H1 (cell line): ENCODE results near the gene PDLIM3. TPM values are rescaled to one million over a fixed set of nuclear protein-coding genes. Genes with fewer than 3 reads are reported as not detected.

Source experiments
- CTCF ChIA-PET: fragments of 300-600 bp; sonication (Branson Sonifier 250); formaldehyde crosslinking; loops from one replicate; lab custom pipeline; 2021; ENCODE audit not compliant: partially characterized antibody; lab: Charles Lee
- POLR2A ChIA-PET: fragments of 300-600 bp; sonication (Branson Sonifier 250); formaldehyde crosslinking; loops from one replicate; lab custom pipeline; 2021; ENCODE audit warnings: inconsistent platforms; ENCODE audit not compliant: partially characterized antibody; lab: Charles Lee
- DNase-seq, 2 experiments: peaks; one replicate each; pipeline versions ENCODE4 v3.0.0 to v3.0.0-alpha.2; 2010 to 2022; ENCODE audit warnings: low spot score in 2 of 2, low read depth in 1 of 2, mixed read lengths in 1 of 2
- FAIRE-seq: peaks from 2 replicates; lab custom pipeline; 2011; peaks lifted over from hg19 to GRCh38; lab: Jason Lieb, UNC
- H2AFZ ChIP-seq: 2 replicates; pipeline ENCODE4 v1.8.1; 2012; ENCODE audit warnings: low read length, inconsistent platforms
- H2AK5ac ChIP-seq: 2 replicates; pipeline ENCODE4 v1.6.1; 2013; ENCODE audit warnings: low read depth, low read length
- H2BK120ac ChIP-seq: replicated peaks from 2 replicates; pipeline ENCODE3; 2013; ENCODE audit warnings: low read depth, low read length, inconsistent platforms
- H2BK12ac ChIP-seq: 2 replicates; pipeline ENCODE4 v1.6.1; 2013; ENCODE audit warnings: low read depth, low read length
- H2BK15ac ChIP-seq: 2 replicates; pipeline ENCODE4 v1.6.1; 2013; ENCODE audit warnings: low read length
- H2BK20ac ChIP-seq: 2 replicates; pipeline ENCODE4 v1.6.1; 2013; ENCODE audit warnings: low read length
- H2BK5ac ChIP-seq: 2 replicates; pipeline ENCODE4 v1.6.1; 2013; ENCODE audit warnings: low read depth, low read length
- H3K14ac ChIP-seq: 2 replicates; pipeline ENCODE4 v1.6.1; 2013; ENCODE audit warnings: inconsistent platforms; ENCODE audit not compliant: insufficient read length
- H3K18ac ChIP-seq: 2 replicates; pipeline ENCODE4 v1.6.1; 2013; ENCODE audit warnings: low read length; ENCODE audit errors: extremely low read depth
- H3K23ac ChIP-seq: 2 replicates; pipeline ENCODE4 v1.6.1; 2013; ENCODE audit warnings: inconsistent platforms; ENCODE audit not compliant: insufficient read length
- H3K23me2 ChIP-seq: 2 replicates; pipeline ENCODE4 v1.6.1; 2013; ENCODE audit warnings: low read depth, low read length
- H3K27ac ChIP-seq: 2 replicates; pipeline ENCODE4 v1.6.1; 2011; ENCODE audit warnings: low read depth, low read length, inconsistent platforms
- H3K27me3 ChIP-seq, 4 experiments: replicated peaks in 1 of 4; 1 replicate in 1 of 4; 2 replicates in 3 of 4; pipeline versions ENCODE4 v1.6.1 to v1.8.1; 2011 to 2013; ENCODE audit warnings: low read length in 3 of 4, mild to moderate bottlenecking in 3 of 4, inconsistent platforms in 2 of 4, mixed read lengths in 2 of 4, moderate library complexity in 1 of 4; ENCODE audit not compliant: control insufficient read depth in 3 of 4, insufficient read depth in 3 of 4; ENCODE audit errors: extremely low read depth in 1 of 4
- H3K36me3 ChIP-seq, 4 experiments: 2 replicates each; pipeline versions ENCODE4 v1.6.1 to v1.8.1; 2011 to 2013; ENCODE audit warnings: mild to moderate bottlenecking in 4 of 4, low read length in 3 of 4, moderate library complexity in 2 of 4, control low read depth in 1 of 4, inconsistent platforms in 1 of 4; ENCODE audit not compliant: insufficient read depth in 4 of 4, control insufficient read depth in 2 of 4
- H3K4ac ChIP-seq: replicated peaks from 2 replicates; pipeline ENCODE3; 2013; ENCODE audit warnings: low read length, low read depth, mixed read lengths, inconsistent platforms; ENCODE audit not compliant: insufficient read length
- H3K4me1 ChIP-seq, 4 experiments: replicated peaks in 1 of 4; 1 replicate in 1 of 4; 2 replicates in 3 of 4; pipeline versions ENCODE4 v1.6.1 to v1.8.1; 2011 to 2013; ENCODE audit warnings: low read length in 3 of 4, inconsistent platforms in 2 of 4, mixed read lengths in 1 of 4; ENCODE audit not compliant: insufficient read depth in 4 of 4, control insufficient read depth in 3 of 4
- H3K4me2 ChIP-seq, 2 experiments: 2 replicates each; pipeline versions ENCODE4 v1.6.1 to v1.8.1; 2011 to 2013; ENCODE audit warnings: low read depth in 2 of 2, low read length in 2 of 2, control low read depth in 1 of 2, inconsistent platforms in 1 of 2, mild to moderate bottlenecking in 1 of 2; ENCODE audit not compliant: insufficient read depth in 1 of 2
- H3K4me3 ChIP-seq, 4 experiments: fragments of 200-600, 300-600 bp in 1 of 4; sonication (generic), shearing (Covaris generic), sonication (Bioruptor Twin) in 1 of 4; 2 replicates each; pipeline versions ENCODE4 v1.5.1 to v1.8.1; 2011 to 2016; ENCODE audit warnings: low read length in 4 of 4, low read depth in 3 of 4, control low read depth in 2 of 4, inconsistent platforms in 2 of 4, mild to moderate bottlenecking in 2 of 4, mixed read lengths in 1 of 4, moderate library complexity in 1 of 4; ENCODE audit not compliant: insufficient read depth in 2 of 4; ENCODE audit errors: extremely low read depth in 1 of 4
- H3K56ac ChIP-seq: replicated peaks from 2 replicates; pipeline ENCODE3; 2013; ENCODE audit warnings: low read depth, mild to moderate bottlenecking, mixed read lengths, low read length, inconsistent platforms; ENCODE audit not compliant: insufficient read length
- H3K79me1 ChIP-seq: 2 replicates; pipeline ENCODE4 v1.6.1; 2013; ENCODE audit warnings: low read depth, low read length, control low read depth
- H3K79me2 ChIP-seq, 2 experiments: 2 replicates each; pipeline versions ENCODE4 v1.6.1 to v1.8.1; 2012 to 2013; ENCODE audit warnings: low read length in 2 of 2, mild to moderate bottlenecking in 2 of 2, inconsistent platforms in 1 of 2; ENCODE audit not compliant: insufficient read depth in 2 of 2, control insufficient read depth in 1 of 2
- H3K9ac ChIP-seq, 4 experiments: replicated peaks in 1 of 4; 1 replicate in 1 of 4; 2 replicates in 3 of 4; pipeline versions ENCODE4 v1.6.1 to v1.8.1; 2011 to 2013; ENCODE audit warnings: low read depth in 3 of 4, low read length in 3 of 4, control low read depth in 2 of 4, mild to moderate bottlenecking in 2 of 4, moderate library complexity in 2 of 4, inconsistent platforms in 1 of 4; ENCODE audit errors: extremely low read depth in 1 of 4
- H3K9me3 ChIP-seq, 2 experiments: 2 replicates each; pipeline versions ENCODE4 v1.6.1 to v1.8.1; 2012 to 2013; ENCODE audit warnings: mild to moderate bottlenecking in 2 of 2, moderate library complexity in 2 of 2, control low read depth in 1 of 2, inconsistent platforms in 1 of 2, low read depth in 1 of 2, low read length in 1 of 2, mixed read lengths in 1 of 2; ENCODE audit not compliant: insufficient read depth in 2 of 2
- H4K20me1 ChIP-seq, 2 experiments: replicated peaks in 1 of 2; 2 replicates each; pipeline versions ENCODE3 to v1.8.1; 2011 to 2013; ENCODE audit warnings: inconsistent platforms in 2 of 2, low read length in 2 of 2, mild to moderate bottlenecking in 1 of 2; ENCODE audit not compliant: insufficient read depth in 2 of 2, control insufficient read depth in 1 of 2
- H4K5ac ChIP-seq: 2 replicates; pipeline ENCODE4 v1.6.1; 2013; ENCODE audit warnings: low read length, low read depth, mixed read lengths, inconsistent platforms; ENCODE audit not compliant: insufficient read length
- H4K8ac ChIP-seq: 2 replicates; pipeline ENCODE4 v1.8.0; 2013; ENCODE audit warnings: mild to moderate bottlenecking, moderate library complexity, low read length, inconsistent platforms; ENCODE audit not compliant: insufficient read depth; ENCODE audit errors: extremely low read depth
- H4K91ac ChIP-seq: replicated peaks from 2 replicates; pipeline ENCODE3; 2013; ENCODE audit warnings: low read length, mixed read lengths, inconsistent platforms; ENCODE audit not compliant: insufficient read length
- BRCA1 ChIP-seq: IDR thresholded peaks from 2 replicates; pipeline ENCODE4 v1.6.1; 2012; ENCODE audit warnings: low read depth, low read length, improper control_type of control experiment
- CBX5 ChIP-seq: fragments of 300-800, 300-1000 bp; sonication (generic); IDR thresholded peaks from 2 replicates; pipeline ENCODE4 v1.7.1; 2016; ENCODE audit warnings: antibody characterized with exemption, low read length, low read depth
- CBX8 ChIP-seq: fragments of 300-800, 300-1000 bp; sonication (generic); IDR thresholded peaks from 2 replicates; pipeline ENCODE4 v1.7.1; 2016; ENCODE audit warnings: low read depth, low read length, borderline replicate concordance
- E2F6 ChIP-seq: IDR thresholded peaks from 2 replicates; pipeline ENCODE4 v1.6.1; 2012; ENCODE audit warnings: inconsistent platforms
- GABPA ChIP-seq: IDR thresholded peaks from 2 replicates; pipeline ENCODE4 v1.6.1; 2011; ENCODE audit warnings: mild to moderate bottlenecking, low read length, moderate library complexity, borderline replicate concordance; ENCODE audit not compliant: insufficient read depth
- JUN ChIP-seq: IDR thresholded peaks from 2 replicates; pipeline ENCODE4 v1.6.1; 2011; ENCODE audit warnings: low read depth, mild to moderate bottlenecking, improper control_type of control experiment, low read length
- MAX ChIP-seq: IDR thresholded peaks from 2 replicates; pipeline ENCODE4 v1.6.1; 2012; ENCODE audit warnings: inconsistent platforms
- RNF2 ChIP-seq: fragments of 200-900, 300-1000 bp; sonication (generic); IDR thresholded peaks from 2 replicates; pipeline ENCODE4 v1.7.1; 2016; ENCODE audit warnings: borderline replicate concordance, low read depth, mild to moderate bottlenecking, antibody characterized with exemption, low read length; ENCODE audit not compliant: poor library complexity, severe bottlenecking; ENCODE audit errors: missing control alignments
- SP1 ChIP-seq: IDR thresholded peaks from 2 replicates; pipeline ENCODE4 v1.6.1; 2011; ENCODE audit warnings: low read depth, low read length
- ZNF274 ChIP-seq: IDR thresholded peaks from 2 replicates; pipeline ENCODE4 v1.7.0; 2012; ENCODE audit warnings: low read length, borderline replicate concordance; ENCODE audit errors: extremely low read depth
- WGBS, 2 experiments: shearing (Covaris generic) in 1 of 2; methylation state at CpG; one replicate each; pipeline versions ENCODE4 v1.1.6 to v1.1.7; 2013 to 2015; ENCODE audit warnings: low lambda C conversion rate in 2 of 2, mixed read lengths in 2 of 2, inconsistent platforms in 1 of 2, low coverage in 1 of 2, missing lambda C conversion rate in 1 of 2; ENCODE audit not compliant: insufficient replicate concordance in 2 of 2, insufficient coverage in 1 of 2, insufficient read length in 1 of 2; ENCODE audit errors: extremely low coverage in 1 of 2, missing lambda C conversion rate in 1 of 2; 5-methylcytosine and 5-hydroxymethylcytosine counted together
- polyA plus RNA-seq, 7 experiments: library from polyadenylated mRNA; depleted of rRNA in 3 of 7; stranded (reverse) in 5 of 7; unstranded in 2 of 7; fragments of >200 nt in 5 of 7; fragments of 200-250 nt in 2 of 7; gene quantifications; 1 replicate in 5 of 7; 2 replicates in 1 of 7; 4 replicates in 1 of 7; pipeline versions ENCODE4 v1.2.1 to v1.2.3, GENCODE V29; 2011 to 2013; ENCODE audit warnings: missing spikeins in 2 of 7, mixed read lengths in 2 of 7
- total RNA-seq: library from RNA; stranded (reverse); fragmentation: NEBNext Ultra II Directional; extraction: Animal tissue kit (Norgen Biotek cat#: 25700); gene quantifications from 2 replicates; pipeline ENCODE4 v1.2.1, GENCODE V29; 2021
- TF ChIP-seq, protein P1 (sequence below): IDR thresholded peaks from 2 replicates; pipeline ENCODE4 v1.6.1; 2012; ENCODE audit warnings: low read length, inconsistent platforms

The PDLIM3 gene
- total and polyA plus RNA-seq, 2 of the 8 experiments (the other 6 are each of a cell fraction or from before 2014, with no cell fraction given): 7.6 to 8.1 TPM

DNA sequence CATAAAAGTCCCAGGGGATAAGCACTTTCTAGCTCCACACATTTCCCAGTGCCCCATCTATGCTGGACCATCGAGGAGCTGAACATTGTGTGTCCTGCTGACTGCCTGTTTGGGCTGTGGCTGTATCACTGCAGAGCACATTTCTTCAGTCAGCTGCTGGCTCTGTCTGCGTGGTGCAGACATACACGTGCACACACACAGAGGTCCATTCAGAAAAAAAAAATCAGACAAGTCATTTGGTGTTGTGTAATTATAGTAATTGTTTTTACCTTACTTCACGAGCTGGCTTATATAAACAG lies 1.1 kb upstream of the PDLIM3 start:
- Histone ChIP-seq H3K4ac (no peak overlapping the region), H3K18ac (no peak overlapping the region), H3K36me3 (no peaks in the 10 kb centered on the region), H3K14ac (no peak overlapping the region), H2BK120ac (no peak overlapping the region), H3K9ac (no peak overlapping the region), H3K79me2 (no peaks in the 10 kb centered on the region), H3K23me2 (no peaks in the 10 kb centered on the region; the same call in 1 of the 2 replicates), H2AK5ac (no peak overlapping the region), H4K5ac (no peak overlapping the region), H4K8ac (no peak overlapping the region), H2BK12ac (no peak overlapping the region), H3K27me3 (peaks cover 3 to 19% (median 12%) of the 10 kb centered on the region in 4 experiments; a peak in 6 of 7 replicates), H3K9me3 (no peaks in the 10 kb centered on the region), H3K23ac (no peak overlapping the region), H2BK20ac (no peak overlapping the region), H2BK5ac (no peak overlapping the region), H2AFZ (no peak overlapping the region), H4K20me1 (no peaks in the 10 kb centered on the region), H3K56ac (no peak overlapping the region), H4K91ac (no peak overlapping the region), H3K27ac (no peak overlapping the region), H3K4me2 (peak overlapping the region; percentile 24 to 82; a peak in 2 of 4 replicates), H2BK15ac (no peak overlapping the region), H3K4me3 (peak overlapping the region in 2 of 4 experiments; percentile 66 to 95; a peak in 1 of 8 replicates), H3K79me1 (no peaks in the 10 kb centered on the region), H3K4me1 (peaks cover 0 to 9% (median 4%) of the 10 kb centered on the region in 4 experiments; a peak in 3 of 7 replicates)
- FAIRE-seq (no peak), DNase-seq (no peak)
- 71% methylated on average over 4 of the region's 4 CpGs; no CpG with 5 or more reads in 1 of the 2 experiments for WGBS, 2 experiments
- POLR2A ChIA-PET: interaction anchor here (1.8 kb wide), 1 partner anchor 24 kb away, joined by 4 read pairs; no protein-coding TSS in a partner anchor
- CTCF ChIA-PET: interaction anchor here (0.5 to 2.0 kb wide), 4 partner anchors 25 to 125 kb away, joined by 3 to 7 read pairs (median 5); no protein-coding TSS in a partner anchor
- TF ChIP-seq CBX8: no peak
- TF ChIP-seq, protein P1, sequence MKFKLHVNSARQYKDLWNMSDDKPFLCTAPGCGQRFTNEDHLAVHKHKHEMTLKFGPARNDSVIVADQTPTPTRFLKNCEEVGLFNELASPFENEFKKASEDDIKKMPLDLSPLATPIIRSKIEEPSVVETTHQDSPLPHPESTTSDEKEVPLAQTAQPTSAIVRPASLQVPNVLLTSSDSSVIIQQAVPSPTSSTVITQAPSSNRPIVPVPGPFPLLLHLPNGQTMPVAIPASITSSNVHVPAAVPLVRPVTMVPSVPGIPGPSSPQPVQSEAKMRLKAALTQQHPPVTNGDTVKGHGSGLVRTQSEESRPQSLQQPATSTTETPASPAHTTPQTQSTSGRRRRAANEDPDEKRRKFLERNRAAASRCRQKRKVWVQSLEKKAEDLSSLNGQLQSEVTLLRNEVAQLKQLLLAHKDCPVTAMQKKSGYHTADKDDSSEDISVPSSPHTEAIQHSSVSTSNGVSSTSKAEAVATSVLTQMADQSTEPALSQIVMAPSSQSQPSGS: no peak
- no peak for TF ChIP-seq E2F6
- no peak for TF ChIP-seq RNF2
- TF ChIP-seq GABPA: no peak
- TF ChIP-seq JUN: no peak
- no peak for TF ChIP-seq CBX5
- no peak for TF ChIP-seq BRCA1
- no peak for TF ChIP-seq ZNF274
- no peak for TF ChIP-seq SP1
- TF ChIP-seq MAX: no peak
